ENCODE data around the gene HTR7.

The HTR7 gene

DNA sequence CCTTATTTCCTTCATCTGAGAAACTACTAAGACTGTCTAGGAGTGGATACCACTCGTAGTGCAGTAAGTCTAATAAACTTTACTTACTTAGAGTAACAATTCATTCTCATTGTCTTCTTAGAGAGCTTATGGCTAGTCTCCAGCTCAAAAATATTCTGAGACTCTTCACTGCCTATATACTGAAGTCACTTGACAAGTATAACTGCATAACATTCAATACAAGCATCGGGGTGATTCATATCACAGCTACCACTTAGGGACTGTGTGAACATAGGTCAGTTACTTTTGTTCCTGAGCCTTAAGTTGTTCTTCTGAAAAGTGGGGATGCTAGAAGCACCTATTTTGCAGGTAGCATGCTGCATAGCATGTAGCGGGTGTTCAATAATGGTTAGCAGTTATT, 111.0 kb downstream of the HTR7 start:
- H3K9ac ChIP-seq (ENCODE audit: insufficient read length): no peak overlapping the region
- no peak overlapping the region for H3K4me3 ChIP-seq
- no peak for DNase-seq (ENCODE audit: low read depth, low spot score)
- no peaks in the 10 kb centered on the region for H3K36me3 ChIP-seq (ENCODE audit: insufficient read depth, low read length)
- H3K27ac ChIP-seq: no peak overlapping the region
- H3K9me3 ChIP-seq (ENCODE audit: low read depth, low read length): no peaks in the 10 kb centered on the region
- no peak for TF ChIP-seq POLR2AphosphoS5 (IDR thresholded peaks at IDR 0.05; ENCODE audit: borderline replicate concordance, low read depth, low read length)
- TF ChIP-seq EZH2 (IDR thresholded peaks at IDR 0.05): no peak
- TF ChIP-seq FOXP2 (optimal IDR thresholded peaks at IDR 0.05; ENCODE audit: control extremely low read depth, extremely low read length, insufficient read depth): no peak

DNA sequence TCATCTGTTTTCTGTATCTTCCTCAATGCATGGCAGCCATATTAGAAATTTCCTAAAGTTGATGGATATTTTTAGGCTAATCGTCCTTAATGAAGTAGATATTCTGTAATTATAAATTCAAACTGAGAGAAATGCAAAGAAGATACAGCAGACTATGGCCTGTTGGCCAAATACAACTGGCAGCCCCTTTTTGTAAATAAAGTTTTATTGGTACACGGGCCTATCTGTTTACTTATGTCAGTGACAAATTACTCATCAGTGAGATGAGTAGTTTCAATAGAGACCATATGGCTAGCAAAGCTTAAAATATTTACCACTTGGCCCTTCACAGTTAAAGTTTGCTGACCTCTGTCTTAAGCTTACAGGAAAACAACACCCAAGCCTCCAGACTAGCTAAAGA, 112.3 kb downstream of the HTR7 start:
- H3K27ac ChIP-seq: no peak overlapping the region
- H3K36me3 ChIP-seq (ENCODE audit: insufficient read depth, low read length): no peaks in the 10 kb centered on the region
- no peak for DNase-seq (ENCODE audit: low read depth, low spot score)
- H3K9ac ChIP-seq (ENCODE audit: insufficient read length): no peak overlapping the region
- H3K9me3 ChIP-seq (ENCODE audit: low read depth, low read length): no peaks in the 10 kb centered on the region
- H3K4me3 ChIP-seq: no peak overlapping the region
- TF ChIP-seq POLR2AphosphoS5 (IDR thresholded peaks at IDR 0.05; ENCODE audit: borderline replicate concordance, low read depth, low read length) (no peak), FOXP2 (optimal IDR thresholded peaks at IDR 0.05; ENCODE audit: control extremely low read depth, extremely low read length, insufficient read depth) (no peak), EZH2 (IDR thresholded peaks at IDR 0.05) (no peak)

DNA sequence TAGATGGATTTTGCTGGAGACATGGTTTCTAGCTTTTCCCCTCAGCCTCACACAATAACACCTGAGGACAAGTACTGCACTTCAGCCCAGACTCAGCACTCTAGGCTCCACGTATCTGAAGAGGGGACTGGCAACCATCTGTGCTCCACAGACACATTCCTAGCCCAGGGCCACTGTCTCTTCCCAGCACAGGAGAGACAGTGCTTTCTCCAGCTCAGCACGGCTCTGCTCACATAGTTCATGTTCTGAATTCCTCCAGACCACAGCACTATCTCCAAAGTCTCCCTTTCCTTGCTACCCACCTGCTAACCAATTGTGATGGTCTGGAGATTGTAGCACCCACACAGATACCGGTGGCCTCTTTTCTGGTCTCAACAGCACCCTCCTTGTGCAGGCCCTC, 114.5 kb downstream of the HTR7 start:
- Histone ChIP-seq H3K9ac (ENCODE audit: insufficient read length) (no peak overlapping the region), H3K4me3 (no peak overlapping the region), H3K27ac (no peak overlapping the region)

DNA sequence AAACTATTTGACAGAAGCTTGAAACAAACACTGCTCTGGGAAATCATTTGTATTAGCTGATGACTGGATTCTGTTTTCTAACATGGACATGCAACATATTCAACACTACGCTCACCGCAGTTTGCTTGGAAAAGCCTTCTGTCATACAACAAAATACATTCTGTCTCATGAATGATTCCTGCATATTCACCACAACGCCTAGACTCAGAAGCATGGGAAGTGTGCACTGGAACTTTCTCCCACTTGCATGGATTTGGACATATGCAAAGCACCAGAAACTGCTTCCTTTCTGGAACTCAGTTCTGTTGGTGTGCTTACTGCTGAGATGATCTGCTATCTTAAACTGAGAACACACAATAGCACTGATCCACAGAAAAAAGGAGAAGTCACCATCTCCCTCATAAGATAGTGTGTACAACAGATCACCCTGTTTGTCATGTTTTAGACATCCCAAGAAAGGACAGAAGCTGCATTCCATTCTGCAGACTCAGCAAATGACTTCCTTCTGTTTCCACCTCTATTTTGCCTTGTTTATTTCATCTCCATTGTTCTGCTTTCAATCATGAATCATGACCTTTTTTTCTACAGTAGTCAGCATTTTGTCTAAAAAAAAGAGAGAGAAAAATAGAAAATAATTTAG, 115.8 kb downstream of the HTR7 start:
- Histone ChIP-seq H3K27ac (no peak overlapping the region), H3K36me3 (ENCODE audit: insufficient read depth, low read length) (no peaks in the 10 kb centered on the region), H3K9me3 (ENCODE audit: low read depth, low read length) (no peaks in the 10 kb centered on the region), H3K9ac (ENCODE audit: insufficient read length) (no peak overlapping the region), H3K4me3 (no peak overlapping the region)
- no peak for DNase-seq (ENCODE audit: low read depth, low spot score)
- TF ChIP-seq POLR2AphosphoS5 (IDR thresholded peaks at IDR 0.05; ENCODE audit: borderline replicate concordance, low read depth, low read length) (no peak), FOXP2 (optimal IDR thresholded peaks at IDR 0.05; ENCODE audit: control extremely low read depth, extremely low read length, insufficient read depth) (no peak), EZH2 (IDR thresholded peaks at IDR 0.05) (no peak)

More for the DNA sequence above, 114.5 kb downstream of the HTR7 start:
- Histone ChIP-seq H3K9me3 (ENCODE audit: low read depth, low read length) (no peaks in the 10 kb centered on the region), H3K36me3 (ENCODE audit: insufficient read depth, low read length) (no peaks in the 10 kb centered on the region)
- no peak for DNase-seq (ENCODE audit: low read depth, low spot score)
- no peak for TF ChIP-seq FOXP2 (optimal IDR thresholded peaks at IDR 0.05; ENCODE audit: control extremely low read depth, extremely low read length, insufficient read depth)
- no peak for TF ChIP-seq EZH2 (IDR thresholded peaks at IDR 0.05)
- no peak for TF ChIP-seq POLR2AphosphoS5 (IDR thresholded peaks at IDR 0.05; ENCODE audit: borderline replicate concordance, low read depth, low read length)

DNA sequence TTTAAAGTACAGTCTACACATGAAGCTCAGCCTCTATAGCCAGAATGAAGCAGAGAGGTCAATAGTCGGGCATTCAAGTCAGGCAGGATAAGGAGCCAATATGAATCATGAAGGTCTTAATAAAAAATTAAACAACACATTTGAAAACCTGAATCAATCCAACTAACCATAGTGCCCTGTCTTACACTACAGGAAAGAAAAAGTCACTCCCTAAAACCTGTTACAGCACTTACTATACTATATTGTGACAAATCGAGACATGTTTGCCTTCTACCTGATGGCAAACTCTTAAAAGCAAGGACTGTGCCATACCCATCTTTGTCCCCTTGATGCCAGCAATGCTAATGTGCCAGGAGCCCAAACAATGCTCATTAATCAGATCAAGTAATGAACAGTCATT, 117.6 kb downstream of the HTR7 start:
- DNase-seq (ENCODE audit: low read depth, low spot score): no peak
- no peaks in the 10 kb centered on the region for H3K36me3 ChIP-seq (ENCODE audit: insufficient read depth, low read length)
- no peak overlapping the region for H3K4me3 ChIP-seq
- H3K9me3 ChIP-seq (ENCODE audit: low read depth, low read length): no peaks in the 10 kb centered on the region
- no peak for TF ChIP-seq FOXP2 (optimal IDR thresholded peaks at IDR 0.05; ENCODE audit: control extremely low read depth, extremely low read length, insufficient read depth)
- TF ChIP-seq POLR2AphosphoS5 (IDR thresholded peaks at IDR 0.05; ENCODE audit: borderline replicate concordance, low read depth, low read length): no peak
- no peak for TF ChIP-seq EZH2 (IDR thresholded peaks at IDR 0.05)
- no peak overlapping the region for H3K27ac ChIP-seq
- no peak overlapping the region for H3K9ac ChIP-seq (ENCODE audit: insufficient read length)

DNA sequence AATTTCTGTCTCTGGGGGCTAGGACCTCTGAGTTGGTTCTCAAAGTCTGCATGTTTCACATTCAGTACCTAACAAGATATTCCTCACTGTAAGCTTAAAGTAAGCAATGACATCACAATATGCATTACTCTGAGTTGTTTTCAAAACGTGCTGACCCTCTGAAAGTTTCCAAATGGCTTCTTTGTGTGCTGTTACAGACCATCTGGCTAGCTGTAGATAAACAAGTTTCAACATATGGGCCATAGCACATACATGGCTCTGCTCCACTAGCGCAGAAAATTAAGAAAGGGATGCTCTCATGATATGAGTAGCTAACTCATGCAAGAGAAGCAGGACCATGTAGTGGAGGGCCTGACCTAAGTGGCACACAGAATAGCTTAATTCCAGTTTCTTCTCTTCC, 119.0 kb downstream of the HTR7 start:
- Histone ChIP-seq H3K9me3 (ENCODE audit: low read depth, low read length) (no peaks in the 10 kb centered on the region), H3K27ac (no peak overlapping the region), H3K36me3 (ENCODE audit: insufficient read depth, low read length) (no peaks in the 10 kb centered on the region), H3K9ac (ENCODE audit: insufficient read length) (no peak overlapping the region), H3K4me3 (no peak overlapping the region)
- TF ChIP-seq POLR2AphosphoS5 (IDR thresholded peaks at IDR 0.05; ENCODE audit: borderline replicate concordance, low read depth, low read length): no peak
- TF ChIP-seq EZH2 (IDR thresholded peaks at IDR 0.05): no peak
- no peak for TF ChIP-seq FOXP2 (optimal IDR thresholded peaks at IDR 0.05; ENCODE audit: control extremely low read depth, extremely low read length, insufficient read depth)
- no peak for DNase-seq (ENCODE audit: low read depth, low spot score)

DNA sequence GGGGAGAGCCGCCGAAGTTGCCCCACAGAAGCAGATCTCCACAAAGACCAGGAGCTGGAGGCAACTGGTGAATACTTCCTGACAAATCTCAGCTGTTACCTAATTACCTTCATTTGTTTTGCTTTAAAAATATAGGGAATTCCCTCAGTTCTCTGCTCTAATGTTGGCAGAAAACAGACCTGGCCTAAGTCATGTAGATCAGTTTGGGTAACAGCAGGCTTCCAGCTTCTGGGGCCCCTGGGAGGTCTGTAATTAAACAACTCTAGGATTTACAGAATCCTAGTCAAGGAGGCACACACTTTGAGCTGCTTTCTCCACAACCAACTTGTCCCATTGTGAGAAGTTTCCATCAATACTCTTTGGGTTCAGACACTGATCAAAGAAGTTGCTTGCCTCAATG, 123.4 kb downstream of the HTR7 start:
- H3K4me3 ChIP-seq: no peak overlapping the region
- H3K9ac ChIP-seq (ENCODE audit: insufficient read length): no peak overlapping the region
- no peaks in the 10 kb centered on the region for H3K9me3 ChIP-seq (ENCODE audit: low read depth, low read length)
- no peaks in the 10 kb centered on the region for H3K36me3 ChIP-seq (ENCODE audit: insufficient read depth, low read length)
- no peak for DNase-seq (ENCODE audit: low read depth, low spot score)
- no peak overlapping the region for H3K27ac ChIP-seq
- TF ChIP-seq EZH2 (IDR thresholded peaks at IDR 0.05) (no peak), POLR2AphosphoS5 (IDR thresholded peaks at IDR 0.05; ENCODE audit: borderline replicate concordance, low read depth, low read length) (no peak), FOXP2 (optimal IDR thresholded peaks at IDR 0.05; ENCODE audit: control extremely low read depth, extremely low read length, insufficient read depth) (no peak)

DNA sequence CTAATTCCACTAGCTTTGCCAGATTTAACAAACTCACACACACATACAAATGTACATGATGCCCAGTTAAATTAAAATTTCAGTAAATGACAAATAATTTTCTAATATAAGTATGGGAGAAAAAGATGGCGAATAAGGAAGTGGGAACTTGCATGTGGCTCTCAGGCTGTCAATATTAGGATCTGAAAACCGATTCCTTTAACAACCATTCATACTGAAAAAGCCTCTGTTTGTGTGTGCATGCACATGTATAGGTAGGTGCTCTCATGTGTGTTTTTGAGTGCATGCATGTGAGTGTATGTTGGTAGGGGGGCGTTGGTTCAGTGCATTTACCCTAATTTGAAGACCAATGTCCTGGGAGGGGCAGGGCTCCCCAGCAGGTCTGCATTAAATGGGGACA, 125.3 kb downstream of the HTR7 start:
- no peak overlapping the region for H3K27ac ChIP-seq
- H3K9ac ChIP-seq (ENCODE audit: insufficient read length): no peak overlapping the region
- TF ChIP-seq FOXP2 (optimal IDR thresholded peaks at IDR 0.05; ENCODE audit: control extremely low read depth, extremely low read length, insufficient read depth) (no peak), EZH2 (IDR thresholded peaks at IDR 0.05) (no peak), POLR2AphosphoS5 (IDR thresholded peaks at IDR 0.05; ENCODE audit: borderline replicate concordance, low read depth, low read length) (no peak)
- no peaks in the 10 kb centered on the region for H3K36me3 ChIP-seq (ENCODE audit: insufficient read depth, low read length)
- H3K9me3 ChIP-seq (ENCODE audit: low read depth, low read length): no peaks in the 10 kb centered on the region
- no peak for DNase-seq (ENCODE audit: low read depth, low spot score)
- H3K4me3 ChIP-seq: no peak overlapping the region

All from SK-N-MC (cell line).